Spleen (tissue), 11 donors: ENCODE data around the gene ADAM11. TPM values are rescaled to one million over a fixed set of nuclear protein-coding genes. Genes with fewer than 3 reads are reported as not detected.

Source experiments
- DNase-seq: peaks from one replicate; pipeline ENCODE4 v3.0.0-alpha.2; 2020
- H3K27ac ChIP-seq, 8 donors: fragments of 200-600 bp; sonication (generic) in 7 of 8; 1 replicate in 4 of 8; 2 replicates in 4 of 8; pipeline versions ENCODE4 v1.5.0 to v1.8.0; 2016 to 2021; ENCODE audit warnings: inconsistent platforms in 4 of 8, mild to moderate bottlenecking in 4 of 8, moderate library complexity in 1 of 8
- H3K27me3 ChIP-seq, 7 donors: fragments of 200-600 bp; sonication (generic) in 6 of 7; replicated peaks in 1 of 7; 1 replicate in 4 of 7; 2 replicates in 3 of 7; pipeline versions ENCODE4 v1.5.0 to v1.8.0; 2016 to 2021; ENCODE audit warnings: inconsistent platforms in 3 of 7, mild to moderate bottlenecking in 1 of 7
- H3K36me3 ChIP-seq, 6 donors: fragments of 200-600 bp; sonication (generic) in 5 of 6; 1 replicate in 4 of 6; 2 replicates in 2 of 6; pipeline versions ENCODE4 v1.5.0 to v1.8.0; 2016 to 2021; ENCODE audit warnings: inconsistent platforms in 2 of 6
- H3K4me1 ChIP-seq, 6 donors: fragments of 200-600 bp; sonication (generic) in 5 of 6; 1 replicate in 3 of 6; 2 replicates in 3 of 6; pipeline versions ENCODE4 v1.5.0 to v1.8.0; 2016 to 2021; ENCODE audit warnings: inconsistent platforms in 3 of 6
- H3K4me3 ChIP-seq, 8 donors: fragments of 200-600 bp; sonication (generic) in 7 of 8; 1 replicate in 4 of 8; 2 replicates in 4 of 8; pipeline versions ENCODE4 v1.5.0 to v1.8.0; 2016 to 2021; ENCODE audit warnings: inconsistent platforms in 4 of 8, mild to moderate bottlenecking in 4 of 8, moderate library complexity in 2 of 8
- H3K9me3 ChIP-seq, 8 donors: fragments of 200-600 bp; sonication (generic) in 7 of 8; 1 replicate in 4 of 8; 2 replicates in 4 of 8; pipeline versions ENCODE4 v1.5.0 to v1.8.0; 2016 to 2021; ENCODE audit warnings: inconsistent platforms in 4 of 8
- POLR2A ChIP-seq, 3 donors: fragments of 450-650 bp; IDR thresholded peaks; one replicate each; pipeline ENCODE4 v1.5.1; 2017; ENCODE audit warnings: antibody characterized with exemption in 3 of 3, mild to moderate bottlenecking in 1 of 3
- POLR2AphosphoS5 ChIP-seq, 3 donors: sonication (generic); formaldehyde crosslinking; IDR thresholded peaks; one replicate each; pipeline ENCODE4 v1.5.1; 2017; ENCODE audit warnings: antibody characterized with exemption in 3 of 3
- WGBS, 5 donors: extraction: QIAGEN DNeasy Blood & Tissue Kit in 3 of 5; methylation state at CpG; one replicate each; pipeline versions ENCODE4 v1.1.5 to v1.1.7; 2013 to 2018; 5-methylcytosine and 5-hydroxymethylcytosine counted together
- intact Hi-C: fragments of 100-400 bp; cut with DNase I; formaldehyde crosslinking; loops from one replicate; pipeline ENCODE4 v1.15.0; 2023; ENCODE audit warnings: low total_unique reads
- polyA plus RNA-seq, 3 donors: library from polyadenylated mRNA; stranded (reverse); fragments of 200-250 nt; gene quantifications; one replicate each; pipeline ENCODE4 v1.2.1, GENCODE V29; 2013
- total RNA-seq, 7 donors: library from RNA; depleted of rRNA in 3 of 7; stranded (reverse); fragments of >200 nt in 3 of 7; fragmentation: NEBNext Ultra II Directional in 4 of 7; extraction: Animal tissue kit (Norgen Biotek cat#: 25700) in 4 of 7; gene quantifications; one replicate each; pipeline versions ENCODE4 v1.1.0 to v1.2.1, GENCODE V29; 2016 to 2021
- TF ChIP-seq, protein P1 (sequence below), 11 experiments: fragments of 200-600 bp in 7 of 11; fragments of 450-650 bp in 4 of 11; sonication (generic) in 4 of 11; IDR thresholded peaks in 8 of 11; conservative IDR thresholded peaks in 3 of 11; 1 replicate in 7 of 11; 2 replicates in 4 of 11; pipeline versions ENCODE4 v1.4.0 to v1.8.0; 2016 to 2021; ENCODE audit warnings: antibody characterized with exemption in 11 of 11, inconsistent platforms in 4 of 11, mild to moderate bottlenecking in 1 of 11
- donor health status: healthy with polysubstance abuse.
- donor health status: DM: no; HTN: no; CAD: no; lungs with moderate emphysema.
- donor health status: DM: no; HTN: no; CAD: no.
- donor health status: Bipolar disorder and iron deficiency.
- donor health status: healthy.
- donor health status: DM: no; HTN: no; CAD: no.
- donor health status: DM: yes; HTN: yes; CAD: no.

ADAM11 gene
- total and polyA plus RNA-seq, 10 donors = 0.10 to 0.79 (median 0.29) TPM; not detected in 1

DNA sequence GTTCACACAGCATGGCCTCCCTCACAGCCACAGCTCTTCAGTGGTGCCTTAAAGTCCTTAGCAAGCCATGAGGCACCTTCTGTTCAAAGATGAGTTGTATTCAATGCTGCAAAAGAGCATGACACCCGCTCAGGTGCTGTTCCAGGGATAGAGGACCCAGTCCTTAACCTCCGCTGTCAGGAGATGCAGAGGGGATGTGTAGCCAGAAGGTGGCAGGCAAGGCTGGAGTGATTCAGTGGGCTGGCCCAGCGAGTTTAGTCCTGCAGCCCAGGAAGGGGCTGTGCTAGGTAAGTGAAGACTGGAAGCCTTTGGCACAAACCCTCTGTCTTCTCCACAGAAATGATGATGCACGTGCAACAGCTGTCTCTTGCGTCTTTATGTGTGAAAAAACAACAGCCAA is 25.0 kb upstream of the ADAM11 start:
- Histone ChIP-seq H3K4me1 (peaks cover 0 to 7% (median 3%) of the 10 kb centered on the region in 6 donors), H3K4me3 (no peak overlapping the region), H3K27me3 (no peaks in the 10 kb centered on the region), H3K9me3 (no peaks in the 10 kb centered on the region), H3K27ac (no peak overlapping the region), H3K36me3 (peaks cover 0 to 82% (median 7%) of the 10 kb centered on the region in 6 donors)
- peak; percentile 18 for DNase-seq
- WGBS, 5 donors = 75 to 86% (median 85%) methylated on average over 5 of the region's 5 CpGs
- intact Hi-C loops = no loop called here
- TF ChIP-seq, protein P1, sequence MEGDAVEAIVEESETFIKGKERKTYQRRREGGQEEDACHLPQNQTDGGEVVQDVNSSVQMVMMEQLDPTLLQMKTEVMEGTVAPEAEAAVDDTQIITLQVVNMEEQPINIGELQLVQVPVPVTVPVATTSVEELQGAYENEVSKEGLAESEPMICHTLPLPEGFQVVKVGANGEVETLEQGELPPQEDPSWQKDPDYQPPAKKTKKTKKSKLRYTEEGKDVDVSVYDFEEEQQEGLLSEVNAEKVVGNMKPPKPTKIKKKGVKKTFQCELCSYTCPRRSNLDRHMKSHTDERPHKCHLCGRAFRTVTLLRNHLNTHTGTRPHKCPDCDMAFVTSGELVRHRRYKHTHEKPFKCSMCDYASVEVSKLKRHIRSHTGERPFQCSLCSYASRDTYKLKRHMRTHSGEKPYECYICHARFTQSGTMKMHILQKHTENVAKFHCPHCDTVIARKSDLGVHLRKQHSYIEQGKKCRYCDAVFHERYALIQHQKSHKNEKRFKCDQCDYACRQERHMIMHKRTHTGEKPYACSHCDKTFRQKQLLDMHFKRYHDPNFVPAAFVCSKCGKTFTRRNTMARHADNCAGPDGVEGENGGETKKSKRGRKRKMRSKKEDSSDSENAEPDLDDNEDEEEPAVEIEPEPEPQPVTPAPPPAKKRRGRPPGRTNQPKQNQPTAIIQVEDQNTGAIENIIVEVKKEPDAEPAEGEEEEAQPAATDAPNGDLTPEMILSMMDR (IDR thresholded peaks at IDR 0.05 in 8 of 11, conservative IDR thresholded peaks at IDR 0.05 in 3 of 11) = no peak

DNA sequence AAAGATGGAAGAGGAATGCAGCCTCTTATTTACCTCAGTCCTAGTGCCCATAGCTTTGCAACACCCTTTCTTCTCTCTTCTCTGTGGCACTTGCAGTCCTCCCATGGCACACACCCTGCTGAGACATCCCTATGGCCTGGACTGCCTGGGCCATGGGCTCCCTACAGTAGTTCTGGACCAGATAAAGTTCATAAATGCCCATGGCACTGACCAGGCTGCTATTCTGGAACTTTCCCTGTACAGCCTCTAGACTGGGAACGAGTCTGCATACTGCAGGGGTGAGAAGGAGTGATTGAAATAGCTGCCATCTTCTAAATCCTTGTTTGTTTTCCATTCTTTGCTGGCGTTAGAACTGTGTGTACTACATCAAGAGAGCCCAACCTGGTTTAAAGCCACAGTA is 24.5 kb upstream of the ADAM11 start:
- WGBS, 5 donors = 92 to 100% (median 97%) methylated on average over 2 of the region's 2 CpGs
- H3K9me3 ChIP-seq = no peaks in the 10 kb centered on the region
- no peaks in the 10 kb centered on the region for H3K27me3 ChIP-seq
- no peak overlapping the region for H3K27ac ChIP-seq
- H3K36me3 ChIP-seq = peaks cover 0 to 82% (median 7%) of the 10 kb centered on the region in 6 donors
- peak; percentile 17 for DNase-seq
- peaks cover 0 to 7% (median 3%) of the 10 kb centered on the region in 6 donors for H3K4me1 ChIP-seq
- H3K4me3 ChIP-seq = no peak overlapping the region
- intact Hi-C loops = no loop called here
- TF ChIP-seq POLR2AphosphoS5 (IDR thresholded peaks at IDR 0.05) = no peak
- TF ChIP-seq, protein P1 (IDR thresholded peaks at IDR 0.05 in 8 of 11, conservative IDR thresholded peaks at IDR 0.05 in 3 of 11) = no peak
- no peak for TF ChIP-seq POLR2A (IDR thresholded peaks at IDR 0.05)

DNA sequence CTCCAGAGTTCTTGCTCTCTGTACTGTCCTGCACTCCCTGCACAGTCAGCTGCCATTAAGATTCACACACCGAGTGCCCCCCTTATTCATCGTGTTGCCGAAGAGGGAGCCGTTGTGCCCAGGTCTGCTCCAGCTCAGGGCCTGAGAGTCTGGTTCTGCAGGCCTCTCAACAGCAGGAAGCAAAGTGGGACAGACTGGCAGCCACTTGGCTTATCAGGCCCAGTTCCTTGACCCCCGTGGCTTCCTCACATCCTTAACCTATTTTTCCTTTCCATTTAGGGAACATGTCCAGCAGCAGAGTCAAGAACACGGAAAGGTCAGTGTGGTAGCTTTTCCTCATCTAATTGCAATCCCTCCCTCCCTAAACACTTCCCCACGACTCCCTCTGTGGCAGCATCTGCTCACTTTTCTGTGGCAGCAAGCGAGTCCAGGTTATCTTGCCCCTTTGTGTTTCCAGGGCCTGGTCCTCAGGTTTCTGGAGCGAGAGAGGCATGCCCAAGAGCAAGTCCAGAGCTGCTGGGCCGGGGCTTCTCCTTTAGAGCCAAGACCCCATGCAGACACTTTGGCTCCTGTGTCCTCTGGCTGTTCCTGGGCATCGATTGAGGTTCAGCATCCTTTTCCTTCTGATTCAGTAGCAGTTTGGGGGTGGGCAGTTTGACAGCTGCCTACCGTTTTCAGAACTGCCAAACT is 22.1 kb upstream of the ADAM11 start:
- Histone ChIP-seq H3K27me3 (no peaks in the 10 kb centered on the region), H3K36me3 (peaks cover 0 to 82% (median 2%) of the 10 kb centered on the region in 6 donors), H3K4me1 (peaks cover 0 to 7% (median 3%) of the 10 kb centered on the region in 6 donors), H3K9me3 (no peaks in the 10 kb centered on the region), H3K27ac (no peak overlapping the region), H3K4me3 (no peak overlapping the region)
- no peak for TF ChIP-seq POLR2A (IDR thresholded peaks at IDR 0.05)
- no peak for TF ChIP-seq POLR2AphosphoS5 (IDR thresholded peaks at IDR 0.05)
- TF ChIP-seq, protein P1 (IDR thresholded peaks at IDR 0.05 in 8 of 11, conservative IDR thresholded peaks at IDR 0.05 in 3 of 11) = no peak
- DNase-seq = peak; percentile 63
- 64 to 83% (median 73%) methylated on average over 12 of the region's 12 CpGs for WGBS, 5 donors
- intact Hi-C loops = no loop called here

DNA sequence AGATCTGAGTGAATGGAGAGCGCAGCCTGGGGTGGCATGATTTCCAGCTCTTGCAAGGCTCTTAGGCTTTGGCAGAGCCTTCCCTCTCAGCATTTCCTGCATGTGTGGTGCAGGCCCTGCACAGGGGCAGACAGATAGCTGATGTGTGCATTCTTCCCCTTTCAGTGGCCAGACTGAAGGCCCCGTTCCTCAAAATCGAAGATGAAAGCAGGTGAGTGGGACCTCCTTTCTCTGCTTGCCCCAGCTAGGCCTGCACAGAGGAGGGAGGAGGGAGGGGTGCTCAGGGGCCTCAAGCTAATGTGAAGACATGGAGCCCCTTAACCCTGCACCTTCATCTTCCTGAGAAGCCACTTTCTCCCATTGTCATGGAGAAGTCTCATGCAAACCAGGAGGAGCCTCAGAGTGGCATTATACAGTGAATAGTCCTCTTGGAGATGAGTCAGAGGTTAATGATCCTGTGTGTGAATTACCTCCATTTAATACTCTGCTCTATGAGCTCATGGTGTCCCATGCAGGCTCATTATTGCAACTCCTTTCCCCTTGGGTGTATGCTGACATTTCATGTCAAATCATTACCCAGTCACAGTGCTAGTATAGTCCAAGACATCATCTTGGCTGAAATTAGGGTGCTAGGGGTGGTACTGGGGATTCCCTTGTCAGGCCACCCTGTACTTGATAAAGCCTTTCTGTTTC is 20.4 kb upstream of the ADAM11 start:
- Histone ChIP-seq H3K9me3 (no peaks in the 10 kb centered on the region), H3K4me1 (peaks cover 0 to 7% (median 3%) of the 10 kb centered on the region in 6 donors), H3K36me3 (peaks cover 0 to 84% (median 3%) of the 10 kb centered on the region in 6 donors), H3K4me3 (no peak overlapping the region), H3K27ac (no peak overlapping the region), H3K27me3 (no peaks in the 10 kb centered on the region)
- 63 to 74% (median 69%) methylated on average over 3 of the region's 3 CpGs for WGBS, 5 donors
- no peak for TF ChIP-seq POLR2A (IDR thresholded peaks at IDR 0.05)
- TF ChIP-seq, protein P1 (IDR thresholded peaks at IDR 0.05 in 8 of 11, conservative IDR thresholded peaks at IDR 0.05 in 3 of 11) = no peak
- TF ChIP-seq POLR2AphosphoS5 (IDR thresholded peaks at IDR 0.05) = no peak
- DNase-seq = no peak
- intact Hi-C loops = no loop called here
